Endothelial cell (in vitro differentiated cells): ENCODE measurements around the gene HM13. TPM values are rescaled to one million over a fixed set of nuclear protein-coding genes. Genes with fewer than 3 reads are reported as not detected.
A peak's percentile ranks its signal among the peaks of the same experiment; 100 is the strongest.

Experiments
- DNase-seq: peaks from one replicate; pipeline ENCODE4 v3.0.0; 2021; ENCODE audit warnings: low spot score
- H3K27ac Mint-ChIP-seq: one replicate; pipeline ENCODE4 v1.8.0; 2021; ENCODE audit warnings: mixed read lengths, inconsistent platforms; ENCODE audit not compliant: unreplicated experiment
- H3K27me3 Mint-ChIP-seq: one replicate; pipeline ENCODE4 v1.8.0; 2021; ENCODE audit warnings: mild to moderate bottlenecking, moderate library complexity, mixed read lengths, inconsistent platforms; ENCODE audit not compliant: unreplicated experiment
- H3K36me3 Mint-ChIP-seq: one replicate; pipeline ENCODE4 v1.8.0; 2021; ENCODE audit warnings: mild to moderate bottlenecking, low read depth, mixed read lengths, inconsistent platforms; ENCODE audit not compliant: unreplicated experiment
- H3K4me1 Mint-ChIP-seq: one replicate; pipeline ENCODE4 v1.8.0; 2021; ENCODE audit warnings: mild to moderate bottlenecking, mixed read lengths, inconsistent platforms; ENCODE audit not compliant: unreplicated experiment
- H3K4me3 Mint-ChIP-seq: one replicate; pipeline ENCODE4 v1.8.0; 2021; ENCODE audit warnings: mild to moderate bottlenecking, mixed read lengths, inconsistent platforms; ENCODE audit not compliant: unreplicated experiment
- H3K9me3 Mint-ChIP-seq: one replicate; pipeline ENCODE4 v1.8.0; 2021; ENCODE audit warnings: mixed read lengths, inconsistent platforms; ENCODE audit not compliant: unreplicated experiment
- CTCF ChIP-seq: fragments of 200-600 bp; sonication (generic); IDR thresholded peaks from one replicate; pipeline ENCODE4 v1.5.0; 2021; ENCODE audit warnings: antibody characterized with exemption; ENCODE audit not compliant: unreplicated experiment
- total RNA-seq: library from RNA; stranded (reverse); fragmentation: NEBNext Ultra II Directional; extraction: Animal tissue kit (Norgen Biotek cat#: 25700); gene quantifications from one replicate; pipeline ENCODE4 v1.2.1, GENCODE V29; 2021; ENCODE audit not compliant: unreplicated experiment

Gene HM13
- total RNA-seq, 1 donor from 2014 or later, result 153 TPM

GRCh38 chr20:31560746-31561598 is 46.7 kb downstream of the HM13 start:
- no peak overlapping the region for H3K27ac Mint-ChIP-seq
- no peaks in the 10 kb centered on the region for H3K4me1 Mint-ChIP-seq
- H3K36me3 Mint-ChIP-seq, result peaks cover 25% of the 10 kb centered on the region
- no peak overlapping the region for H3K4me3 Mint-ChIP-seq
- DNase-seq, result no peak
- no peak for TF ChIP-seq CTCF
- H3K9me3 Mint-ChIP-seq, result no peaks in the 10 kb centered on the region
- H3K27me3 Mint-ChIP-seq, result peaks cover 14% of the 10 kb centered on the region

DNA sequence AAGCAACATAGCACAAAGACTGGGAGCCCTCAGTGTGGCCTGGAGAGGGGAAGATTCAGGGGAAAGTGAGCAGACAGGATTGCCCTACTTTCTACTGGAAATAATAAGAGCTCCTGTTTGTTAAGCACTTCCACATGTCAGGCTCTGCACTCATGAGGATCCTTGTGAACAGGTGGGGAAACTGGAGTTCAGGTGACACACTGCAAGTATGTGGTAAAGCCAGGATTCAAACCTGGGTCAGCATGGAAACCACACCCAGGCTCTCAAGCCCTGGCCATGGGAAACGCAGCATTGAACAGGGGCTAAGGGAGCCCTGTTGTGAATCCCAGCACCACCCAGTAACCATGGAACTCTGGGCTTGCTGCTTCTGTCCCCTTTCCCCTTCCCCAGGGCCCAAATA is 48.0 kb downstream of the HM13 start:
- no peak for TF ChIP-seq CTCF
- H3K27me3 Mint-ChIP-seq, result peaks cover 14% of the 10 kb centered on the region
- no peak for DNase-seq
- H3K4me3 Mint-ChIP-seq, result peak overlapping the region; percentile 31
- H3K27ac Mint-ChIP-seq, result no peak overlapping the region
- H3K9me3 Mint-ChIP-seq, result no peaks in the 10 kb centered on the region
- peaks cover 22% of the 10 kb centered on the region for H3K36me3 Mint-ChIP-seq
- no peaks in the 10 kb centered on the region for H3K4me1 Mint-ChIP-seq

- no peak for DNase-seq
- peaks cover 9% of the 10 kb centered on the region for H3K27me3 Mint-ChIP-seq
- H3K4me3 Mint-ChIP-seq, result peak overlapping the region; percentile 59
- H3K36me3 Mint-ChIP-seq, result peaks cover 14% of the 10 kb centered on the region
- TF ChIP-seq CTCF, result no peak
- H3K4me1 Mint-ChIP-seq, result peaks cover 6% of the 10 kb centered on the region
- no peaks in the 10 kb centered on the region for H3K9me3 Mint-ChIP-seq
- H3K27ac Mint-ChIP-seq, result peak overlapping the region; percentile 61
Observed at GRCh38 chr20:31564284-31564683, 50.0 kb downstream of the HM13 start.

DNA sequence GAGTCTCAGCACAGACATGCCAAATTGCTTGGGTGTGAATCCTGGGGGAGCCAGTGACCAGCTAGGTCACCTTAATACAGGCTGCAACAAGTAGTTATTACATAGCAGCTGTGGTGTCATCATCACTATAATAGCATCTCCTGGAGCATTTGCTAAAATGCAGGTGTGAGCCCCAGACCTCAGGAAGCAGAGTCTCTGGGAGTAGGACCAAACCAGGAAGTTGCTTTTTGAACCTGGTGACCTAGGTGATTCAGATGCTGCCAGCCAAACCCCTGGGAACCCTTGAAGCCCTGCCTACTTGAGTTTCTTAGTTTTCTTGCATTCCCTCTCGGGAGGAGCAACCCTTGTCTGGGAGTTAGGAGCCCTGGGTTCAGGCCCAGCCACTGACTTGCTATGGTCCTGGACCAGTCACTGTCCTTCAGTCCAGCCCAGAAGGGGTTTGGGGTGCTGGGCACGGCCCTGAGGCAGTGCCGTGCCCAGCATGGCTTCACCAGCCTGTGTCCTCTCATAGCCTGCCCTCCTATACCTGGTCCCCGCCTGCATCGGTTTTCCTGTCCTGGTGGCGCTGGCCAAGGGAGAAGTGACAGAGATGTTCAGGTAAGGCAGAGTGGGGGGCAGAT is 51.6 kb downstream of the HM13 start:
- no peak overlapping the region for H3K27ac Mint-ChIP-seq
- H3K4me3 Mint-ChIP-seq, result no peak overlapping the region
- peaks cover 12% of the 10 kb centered on the region for H3K4me1 Mint-ChIP-seq
- H3K36me3 Mint-ChIP-seq, result peaks cover 14% of the 10 kb centered on the region
- DNase-seq, result no peak
- no peak for TF ChIP-seq CTCF
- peaks cover 7% of the 10 kb centered on the region for H3K27me3 Mint-ChIP-seq
- H3K9me3 Mint-ChIP-seq, result no peaks in the 10 kb centered on the region

DNA sequence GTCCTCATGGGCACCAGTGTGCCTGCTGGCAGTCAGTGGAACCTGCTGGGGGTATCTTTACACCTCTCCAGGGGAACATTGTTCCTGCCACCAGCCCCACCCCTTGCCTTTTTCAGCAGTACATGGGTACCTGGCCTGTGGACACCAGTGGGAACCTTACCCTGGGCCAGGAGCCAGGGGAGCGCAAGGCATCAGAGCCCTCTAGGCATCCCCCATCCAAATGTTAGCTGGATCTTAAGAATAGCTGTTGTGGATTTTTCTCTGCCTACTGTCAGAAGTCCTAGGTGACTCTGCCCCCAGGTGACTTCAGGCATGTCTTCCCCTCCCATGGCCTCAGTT is 52.0 kb downstream of the HM13 start:
- Mint-ChIP-seq H3K36me3 (peaks cover 11% of the 10 kb centered on the region), H3K27me3 (peaks cover 8% of the 10 kb centered on the region), H3K27ac (no peak overlapping the region), H3K4me3 (no peak overlapping the region), H3K4me1 (peaks cover 12% of the 10 kb centered on the region), H3K9me3 (no peaks in the 10 kb centered on the region)
- no peak for DNase-seq
- no peak for TF ChIP-seq CTCF
